ENCODE data around the gene CUL3.

GRCh38 chr2:224532931-224533330 lies 52.2 kb downstream of the CUL3 start:
- TF ChIP-seq CTCF (IDR thresholded peaks at IDR 0.05): no peak
- TF ChIP-seq POLR2AphosphoS5 (IDR thresholded peaks at IDR 0.05): no peak
- no peak for TF ChIP-seq POLR2A (IDR thresholded peaks at IDR 0.05)
- TF ChIP-seq EP300 (IDR thresholded peaks at IDR 0.05): no peak
